GM15510 (cell line): ENCODE results near the gene TAS2R46.

Experiments used
- POLR2A ChIP-seq: IDR thresholded peaks from 3 replicates; pipeline ENCODE4 v1.6.1; 2011; ENCODE audit warnings: borderline replicate concordance; ENCODE audit not compliant: insufficient read length; ENCODE audit errors: extremely low read depth

The TAS2R46 gene

DNA sequence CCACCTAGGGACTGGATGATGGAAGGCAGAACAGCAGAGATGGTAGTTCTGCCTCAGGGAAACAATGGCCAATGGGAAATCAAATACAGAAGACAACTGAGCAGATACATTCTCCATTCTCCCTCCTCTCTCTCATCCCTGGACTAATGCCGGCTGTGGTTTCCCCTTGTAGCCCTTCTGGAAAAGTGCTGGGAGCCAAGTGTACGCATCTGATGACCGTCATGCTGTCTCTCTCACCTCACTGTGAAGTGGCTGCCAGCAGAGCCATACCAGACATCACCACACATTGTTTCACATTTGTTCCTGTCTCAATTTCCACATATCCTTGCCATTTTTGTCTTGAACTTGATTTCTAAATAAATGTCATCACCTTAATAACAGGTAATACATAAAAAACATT lies 3.1 kb downstream of the TAS2R46 start:
- no peak for TF ChIP-seq POLR2A

DNA sequence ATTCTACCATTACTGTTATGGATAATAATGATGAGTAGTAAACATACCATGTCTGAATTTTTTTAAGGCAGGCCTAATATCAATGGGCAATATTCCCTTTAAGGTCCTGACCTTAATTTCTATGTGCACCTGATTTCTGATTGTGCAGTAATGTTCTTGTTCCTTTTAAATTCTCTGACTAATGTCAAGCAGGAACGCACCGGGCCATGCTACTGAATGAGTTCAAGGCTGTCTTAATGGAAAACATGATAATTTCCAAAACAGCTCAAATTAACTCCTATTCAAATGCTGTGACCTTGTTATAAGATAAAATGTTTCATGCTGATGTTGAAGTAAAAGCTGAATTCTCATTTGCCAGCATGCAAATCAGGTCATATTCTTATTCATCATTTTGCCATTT lies 6.8 kb downstream of the TAS2R46 start:
- TF ChIP-seq POLR2A: no peak

DNA sequence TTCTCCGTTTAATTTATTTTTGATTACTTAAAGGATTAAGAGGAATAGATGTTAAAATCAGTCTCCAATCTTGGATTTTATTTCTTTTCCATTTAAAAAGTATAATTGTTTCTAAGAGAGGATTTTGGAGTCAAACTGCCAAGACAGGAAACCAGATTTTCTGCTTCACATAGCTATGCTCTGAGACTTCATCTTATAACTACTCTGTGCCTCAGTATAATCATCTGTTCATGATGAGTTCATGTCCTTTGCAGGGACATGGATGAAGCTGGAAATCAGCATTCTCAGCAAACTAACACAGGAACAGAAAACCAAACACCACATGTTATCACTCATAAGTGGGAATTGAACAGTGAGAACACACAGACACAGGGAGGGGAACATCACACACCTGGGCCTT lies 21.9 kb downstream of the TAS2R46 start:
- no peak for TF ChIP-seq POLR2A

GRCh38 chr12:11039171-11039570 lies 22.9 kb downstream of the TAS2R46 start:
- no peak for TF ChIP-seq POLR2A

GRCh38 chr12:11031307-11031706 lies 30.8 kb downstream of the TAS2R46 start, which contains the start of gene TAS2R31:
Gene TAS2R31, minus strand, starts transcription at chr12:11031407. Its CDS starts 72 bp downstream, at chr12:11031335.
- no peak for TF ChIP-seq POLR2A

DNA sequence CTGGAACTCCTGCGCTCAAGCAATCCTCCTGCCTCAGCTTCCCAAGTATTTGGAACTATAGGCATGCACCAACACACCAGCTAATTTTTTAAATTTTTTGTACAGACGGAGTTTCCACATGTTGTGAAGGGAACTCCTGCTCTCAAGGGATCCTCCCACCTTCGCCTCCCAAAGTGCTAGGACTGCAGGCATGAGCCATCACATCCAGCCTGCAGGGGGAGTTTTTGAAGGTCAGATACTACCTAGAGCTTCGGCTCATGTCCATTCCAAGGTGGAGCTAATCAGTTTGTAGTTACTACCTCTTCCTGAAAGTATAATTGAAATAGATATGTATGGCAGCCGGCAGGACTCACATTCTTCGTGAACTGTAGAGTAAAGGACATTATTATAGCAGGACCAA lies 36.0 kb downstream of the TAS2R46 start:
- no peak for TF ChIP-seq POLR2A

DNA sequence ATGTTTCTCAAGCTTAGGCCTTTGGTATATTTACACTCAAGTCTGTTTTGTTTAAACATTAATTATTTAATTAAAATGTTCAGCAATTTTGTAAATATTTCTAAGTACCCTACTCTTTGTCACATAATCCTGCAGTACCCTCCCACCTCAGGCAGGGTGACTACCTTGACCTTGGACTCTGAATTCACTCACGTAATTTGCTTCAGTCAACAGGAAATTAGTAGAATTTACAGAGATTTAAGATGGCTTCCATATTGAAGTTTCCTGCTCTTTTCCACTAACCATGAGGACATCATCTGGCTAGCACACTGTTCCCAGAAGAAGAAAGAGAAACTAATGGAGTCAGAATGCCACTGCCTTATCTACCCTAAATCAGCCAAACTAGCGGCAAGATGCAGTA lies 38.7 kb downstream of the TAS2R46 start:
- no peak for TF ChIP-seq POLR2A

- TF ChIP-seq POLR2A: no peak
Observed at GRCh38 chr12:11022520-11022919, 39.6 kb downstream of the TAS2R46 start, which contains the start of gene TAS2R19. Gene TAS2R19, minus strand, starts transcription at chr12:11022620. Its CDS starts 49 bp downstream, at chr12:11022571.

- no peak for TF ChIP-seq POLR2A
Observed at GRCh38 chr12:11016937-11017336, 45.2 kb downstream of the TAS2R46 start.

GRCh38 chr12:11015775-11016430 lies 46.2 kb downstream of the TAS2R46 start:
- TF ChIP-seq POLR2A: no peak

- TF ChIP-seq POLR2A: no peak
Observed at GRCh38 chr12:11014234-11014633, 47.9 kb downstream of the TAS2R46 start.
